Endothelial cell (in vitro differentiated cells): ENCODE measurements around the gene SCP2D1. TPM values are rescaled to one million over a fixed set of nuclear protein-coding genes. Genes with fewer than 3 reads are reported as not detected.

ENCODE experiments used
- DNase-seq: peaks from one replicate; pipeline ENCODE4 v3.0.0; 2021; ENCODE audit warnings: low spot score
- H3K27ac Mint-ChIP-seq: one replicate; pipeline ENCODE4 v1.8.0; 2021; ENCODE audit warnings: mixed read lengths, inconsistent platforms; ENCODE audit not compliant: unreplicated experiment
- H3K27me3 Mint-ChIP-seq: one replicate; pipeline ENCODE4 v1.8.0; 2021; ENCODE audit warnings: mild to moderate bottlenecking, moderate library complexity, mixed read lengths, inconsistent platforms; ENCODE audit not compliant: unreplicated experiment
- H3K36me3 Mint-ChIP-seq: one replicate; pipeline ENCODE4 v1.8.0; 2021; ENCODE audit warnings: mild to moderate bottlenecking, low read depth, mixed read lengths, inconsistent platforms; ENCODE audit not compliant: unreplicated experiment
- H3K4me1 Mint-ChIP-seq: one replicate; pipeline ENCODE4 v1.8.0; 2021; ENCODE audit warnings: mild to moderate bottlenecking, mixed read lengths, inconsistent platforms; ENCODE audit not compliant: unreplicated experiment
- H3K4me3 Mint-ChIP-seq: one replicate; pipeline ENCODE4 v1.8.0; 2021; ENCODE audit warnings: mild to moderate bottlenecking, mixed read lengths, inconsistent platforms; ENCODE audit not compliant: unreplicated experiment
- H3K9me3 Mint-ChIP-seq: one replicate; pipeline ENCODE4 v1.8.0; 2021; ENCODE audit warnings: mixed read lengths, inconsistent platforms; ENCODE audit not compliant: unreplicated experiment
- total RNA-seq: library from RNA; stranded (reverse); fragmentation: NEBNext Ultra II Directional; extraction: Animal tissue kit (Norgen Biotek cat#: 25700); gene quantifications from one replicate; pipeline ENCODE4 v1.2.1, GENCODE V29; 2021; ENCODE audit not compliant: unreplicated experiment
- TF ChIP-seq, protein P1 (sequence below): fragments of 200-600 bp; sonication (generic); IDR thresholded peaks from one replicate; pipeline ENCODE4 v1.5.0; 2021; ENCODE audit warnings: antibody characterized with exemption; ENCODE audit not compliant: unreplicated experiment

The SCP2D1 gene
- total RNA-seq, 1 donor from 2014 or later = not detected

DNA sequence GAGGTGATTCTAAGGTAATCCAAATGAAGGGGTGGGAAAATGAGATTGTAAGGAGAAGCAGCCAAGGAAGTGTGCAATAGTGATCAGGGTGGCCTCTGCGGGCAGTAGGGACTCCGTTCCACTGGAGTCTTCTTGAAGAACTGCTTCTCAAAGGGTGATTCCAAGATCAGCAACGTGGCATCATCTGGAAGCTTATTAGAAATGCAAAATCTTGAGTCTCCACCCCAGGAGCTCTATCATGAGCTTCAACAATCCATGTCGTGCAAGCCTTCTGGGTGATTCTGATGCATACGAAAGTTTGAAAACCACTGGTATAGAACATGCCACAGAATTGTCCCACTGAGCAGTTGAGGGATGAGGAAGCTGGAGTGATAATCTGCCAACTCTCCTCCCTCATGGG lies 31.4 kb downstream of the SCP2D1 start:
- H3K4me3 Mint-ChIP-seq = no peak overlapping the region
- H3K27ac Mint-ChIP-seq = no peak overlapping the region
- no peaks in the 10 kb centered on the region for H3K27me3 Mint-ChIP-seq
- DNase-seq = no peak
- no peaks in the 10 kb centered on the region for H3K4me1 Mint-ChIP-seq
- TF ChIP-seq, protein P1, sequence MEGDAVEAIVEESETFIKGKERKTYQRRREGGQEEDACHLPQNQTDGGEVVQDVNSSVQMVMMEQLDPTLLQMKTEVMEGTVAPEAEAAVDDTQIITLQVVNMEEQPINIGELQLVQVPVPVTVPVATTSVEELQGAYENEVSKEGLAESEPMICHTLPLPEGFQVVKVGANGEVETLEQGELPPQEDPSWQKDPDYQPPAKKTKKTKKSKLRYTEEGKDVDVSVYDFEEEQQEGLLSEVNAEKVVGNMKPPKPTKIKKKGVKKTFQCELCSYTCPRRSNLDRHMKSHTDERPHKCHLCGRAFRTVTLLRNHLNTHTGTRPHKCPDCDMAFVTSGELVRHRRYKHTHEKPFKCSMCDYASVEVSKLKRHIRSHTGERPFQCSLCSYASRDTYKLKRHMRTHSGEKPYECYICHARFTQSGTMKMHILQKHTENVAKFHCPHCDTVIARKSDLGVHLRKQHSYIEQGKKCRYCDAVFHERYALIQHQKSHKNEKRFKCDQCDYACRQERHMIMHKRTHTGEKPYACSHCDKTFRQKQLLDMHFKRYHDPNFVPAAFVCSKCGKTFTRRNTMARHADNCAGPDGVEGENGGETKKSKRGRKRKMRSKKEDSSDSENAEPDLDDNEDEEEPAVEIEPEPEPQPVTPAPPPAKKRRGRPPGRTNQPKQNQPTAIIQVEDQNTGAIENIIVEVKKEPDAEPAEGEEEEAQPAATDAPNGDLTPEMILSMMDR = no peak
- H3K36me3 Mint-ChIP-seq = no peaks in the 10 kb centered on the region
- no peaks in the 10 kb centered on the region for H3K9me3 Mint-ChIP-seq

DNA sequence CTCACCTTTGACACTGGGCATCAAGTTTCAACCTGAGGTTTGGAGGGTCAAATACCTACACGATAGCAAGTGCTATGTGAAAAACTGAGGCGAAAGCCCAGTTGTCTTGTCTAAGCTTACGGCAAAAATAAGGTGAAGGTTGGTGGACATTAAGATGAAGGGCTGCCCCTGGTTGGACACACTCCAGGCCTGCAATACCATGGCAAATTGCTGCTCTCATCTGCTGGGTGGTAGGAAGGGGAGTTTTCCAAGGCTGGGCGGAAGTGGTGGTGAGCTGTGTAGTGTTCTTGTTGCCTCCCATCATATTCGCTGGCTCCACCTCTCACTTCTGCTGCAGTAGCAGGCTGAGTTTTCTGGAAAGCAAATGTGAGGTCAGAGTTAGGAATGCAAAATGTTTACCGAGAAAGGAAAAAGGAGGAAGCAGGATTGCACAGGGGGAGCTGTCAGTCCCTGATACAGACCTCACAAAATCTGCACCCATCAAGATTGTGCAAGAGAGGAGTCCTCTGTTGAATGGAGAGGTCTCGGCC lies 33.7 kb downstream of the SCP2D1 start:
- TF ChIP-seq, protein P1 = no peak
- Mint-ChIP-seq H3K27me3 (peaks cover 1% of the 10 kb centered on the region), H3K9me3 (no peaks in the 10 kb centered on the region)

DNA sequence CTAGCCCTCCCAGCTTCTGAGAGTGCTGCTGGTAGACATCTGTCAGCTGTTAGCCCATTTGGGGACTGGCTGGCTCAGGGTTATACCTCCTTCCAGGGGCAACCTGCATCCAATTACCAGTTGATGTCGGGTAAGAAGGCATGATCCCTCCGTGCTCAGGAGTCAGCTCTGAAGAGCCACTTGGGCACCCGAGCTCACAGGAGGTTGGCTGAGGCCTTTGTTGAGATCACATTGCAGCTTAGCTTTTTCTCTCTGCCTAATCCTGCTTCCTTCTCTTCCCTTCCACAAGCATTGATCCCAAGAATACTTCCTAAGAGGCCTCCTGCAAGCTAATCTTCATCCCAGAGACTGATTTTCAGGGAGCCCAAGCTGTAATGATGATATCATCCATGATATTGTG lies 35.5 kb downstream of the SCP2D1 start:
- H3K9me3 Mint-ChIP-seq = no peaks in the 10 kb centered on the region

More for the DNA sequence above, 33.7 kb downstream of the SCP2D1 start:
- no peak overlapping the region for H3K27ac Mint-ChIP-seq
- no peak overlapping the region for H3K4me3 Mint-ChIP-seq
- H3K4me1 Mint-ChIP-seq = no peaks in the 10 kb centered on the region
- DNase-seq = no peak
- no peaks in the 10 kb centered on the region for H3K36me3 Mint-ChIP-seq

DNA sequence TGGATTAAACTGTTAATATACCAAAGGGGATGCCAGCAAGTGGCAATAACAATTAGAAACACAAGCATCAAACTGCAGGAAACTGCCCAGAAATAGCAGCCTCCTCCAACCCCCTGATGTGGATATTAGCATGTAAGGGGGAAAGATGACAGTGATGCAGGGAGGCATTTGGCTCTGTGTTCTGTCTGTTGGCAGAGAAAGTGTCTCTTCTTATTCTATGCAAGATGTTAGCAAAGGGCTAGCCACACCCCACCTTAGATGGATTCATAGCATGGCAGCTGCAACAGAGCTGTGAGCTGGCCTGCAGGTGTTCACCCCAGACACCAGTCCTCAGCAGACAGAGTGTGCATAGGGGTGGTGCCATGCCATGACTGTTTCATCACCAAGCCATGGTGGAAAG lies 38.0 kb downstream of the SCP2D1 start:
- Mint-ChIP-seq H3K4me1 (no peaks in the 10 kb centered on the region), H3K4me3 (no peak overlapping the region), H3K36me3 (no peaks in the 10 kb centered on the region), H3K27me3 (peaks cover 1% of the 10 kb centered on the region), H3K27ac (no peak overlapping the region), H3K9me3 (no peaks in the 10 kb centered on the region)
- TF ChIP-seq, protein P1 = no peak
- no peak for DNase-seq

More for the DNA sequence above, 35.5 kb downstream of the SCP2D1 start:
- DNase-seq = no peak
- Mint-ChIP-seq H3K36me3 (no peaks in the 10 kb centered on the region), H3K4me1 (no peaks in the 10 kb centered on the region), H3K27ac (no peak overlapping the region), H3K27me3 (peaks cover 1% of the 10 kb centered on the region), H3K4me3 (no peak overlapping the region)
- TF ChIP-seq, protein P1 = no peak

DNA sequence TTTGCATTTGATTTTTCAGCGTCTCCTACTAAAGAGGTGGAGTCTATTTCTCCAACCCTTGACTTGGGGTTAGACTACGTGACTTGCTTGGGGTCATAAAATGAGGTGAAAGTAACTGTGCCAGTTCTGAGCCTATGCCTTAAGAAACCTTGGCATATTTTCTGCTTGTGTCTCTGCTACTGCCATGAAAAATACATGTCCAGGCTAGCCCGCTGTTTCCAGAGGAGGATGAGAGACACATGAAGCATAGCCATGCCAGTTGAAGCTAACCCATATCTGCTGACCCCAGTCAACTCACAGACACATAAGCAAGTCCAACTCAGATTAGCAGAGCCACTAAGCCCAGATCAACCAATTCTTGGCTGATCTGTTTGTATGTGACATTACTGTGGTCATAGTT lies 38.7 kb downstream of the SCP2D1 start:
- Mint-ChIP-seq H3K4me1 (no peaks in the 10 kb centered on the region), H3K4me3 (no peak overlapping the region), H3K36me3 (no peaks in the 10 kb centered on the region), H3K27ac (no peak overlapping the region), H3K27me3 (peaks cover 1% of the 10 kb centered on the region), H3K9me3 (no peaks in the 10 kb centered on the region)
- no peak for DNase-seq
- TF ChIP-seq, protein P1 = no peak
